ENCODE results near the gene IL15RA.

DNA sequence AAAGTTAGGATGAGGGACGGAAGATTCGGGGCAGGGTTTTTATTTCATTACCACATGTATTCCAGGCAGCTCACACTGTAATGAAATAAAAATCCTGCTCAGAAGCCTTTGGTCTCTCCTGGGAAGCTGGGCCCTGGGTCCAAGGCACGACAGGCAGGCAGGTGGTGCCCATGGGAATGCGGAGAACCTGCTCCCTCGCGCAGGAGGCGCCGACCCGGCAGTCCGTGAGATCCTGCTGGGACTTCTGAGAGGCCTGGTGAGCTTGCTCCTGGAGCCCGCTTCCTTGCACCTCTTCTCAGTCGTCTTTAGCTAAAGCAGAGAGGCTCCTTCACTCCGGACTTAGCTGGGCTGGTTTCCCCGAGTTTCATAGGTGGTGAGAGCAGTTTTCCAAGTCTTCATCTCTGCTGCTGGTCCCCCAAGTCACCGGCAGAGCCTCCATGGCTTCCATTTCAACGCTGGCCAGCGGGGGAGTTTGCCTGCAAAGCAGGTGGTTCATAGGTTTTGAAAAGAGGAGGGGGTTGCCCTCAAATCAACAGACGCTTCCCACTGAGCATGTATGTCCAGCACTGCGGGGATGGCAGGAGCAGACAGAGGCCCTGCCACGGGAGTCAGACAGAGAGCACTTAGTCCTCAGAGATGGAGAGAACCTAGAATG, 24.5 kb downstream of the IL15RA start:
- TF ChIP-seq, protein P1, sequence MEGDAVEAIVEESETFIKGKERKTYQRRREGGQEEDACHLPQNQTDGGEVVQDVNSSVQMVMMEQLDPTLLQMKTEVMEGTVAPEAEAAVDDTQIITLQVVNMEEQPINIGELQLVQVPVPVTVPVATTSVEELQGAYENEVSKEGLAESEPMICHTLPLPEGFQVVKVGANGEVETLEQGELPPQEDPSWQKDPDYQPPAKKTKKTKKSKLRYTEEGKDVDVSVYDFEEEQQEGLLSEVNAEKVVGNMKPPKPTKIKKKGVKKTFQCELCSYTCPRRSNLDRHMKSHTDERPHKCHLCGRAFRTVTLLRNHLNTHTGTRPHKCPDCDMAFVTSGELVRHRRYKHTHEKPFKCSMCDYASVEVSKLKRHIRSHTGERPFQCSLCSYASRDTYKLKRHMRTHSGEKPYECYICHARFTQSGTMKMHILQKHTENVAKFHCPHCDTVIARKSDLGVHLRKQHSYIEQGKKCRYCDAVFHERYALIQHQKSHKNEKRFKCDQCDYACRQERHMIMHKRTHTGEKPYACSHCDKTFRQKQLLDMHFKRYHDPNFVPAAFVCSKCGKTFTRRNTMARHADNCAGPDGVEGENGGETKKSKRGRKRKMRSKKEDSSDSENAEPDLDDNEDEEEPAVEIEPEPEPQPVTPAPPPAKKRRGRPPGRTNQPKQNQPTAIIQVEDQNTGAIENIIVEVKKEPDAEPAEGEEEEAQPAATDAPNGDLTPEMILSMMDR (IDR thresholded peaks at IDR 0.05; ENCODE audit: extremely low read depth in 1 of 2, insufficient read depth in 1 of 2, low read depth in 1 of 2, low read length in 2 of 2), result no peak
- TF ChIP-seq, protein P2, sequence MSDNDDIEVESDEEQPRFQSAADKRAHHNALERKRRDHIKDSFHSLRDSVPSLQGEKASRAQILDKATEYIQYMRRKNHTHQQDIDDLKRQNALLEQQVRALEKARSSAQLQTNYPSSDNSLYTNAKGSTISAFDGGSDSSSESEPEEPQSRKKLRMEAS (IDR thresholded peaks at IDR 0.05; ENCODE audit: insufficient read depth, insufficient read length), result no peak
- no peak for TF ChIP-seq POLR2AphosphoS5 (IDR thresholded peaks at IDR 0.05; ENCODE audit: insufficient read depth, low read depth, low read length)
- no peak for TF ChIP-seq POLR2A (IDR thresholded peaks at IDR 0.05; ENCODE audit: low read depth, low read length)
- no peak for TF ChIP-seq EZH2 (IDR thresholded peaks at IDR 0.05; ENCODE audit: borderline replicate concordance, low read depth, low read length, severe bottlenecking)
- TF ChIP-seq MYC (IDR thresholded peaks at IDR 0.05; ENCODE audit: low read depth, low read length), result no peak
- no peak for TF ChIP-seq GATA2 (IDR thresholded peaks at IDR 0.05; ENCODE audit: insufficient read depth, insufficient read length, low read depth, low read length)
- TF ChIP-seq FOS (IDR thresholded peaks at IDR 0.05; ENCODE audit: borderline replicate concordance, insufficient read depth, low read length), result no peak

All from endothelial cell of umbilical vein (primary cell).